ENCODE data around the gene MTRR. TPM values are rescaled to one million over a fixed set of nuclear protein-coding genes. Genes with fewer than 3 reads are reported as not detected.

MTRR gene
- total RNA-seq (2022; extraction: Qiagen RNA extraction): 28.1 to 35.8 TPM (median 31.3 TPM) in 5 replicates

DNA sequence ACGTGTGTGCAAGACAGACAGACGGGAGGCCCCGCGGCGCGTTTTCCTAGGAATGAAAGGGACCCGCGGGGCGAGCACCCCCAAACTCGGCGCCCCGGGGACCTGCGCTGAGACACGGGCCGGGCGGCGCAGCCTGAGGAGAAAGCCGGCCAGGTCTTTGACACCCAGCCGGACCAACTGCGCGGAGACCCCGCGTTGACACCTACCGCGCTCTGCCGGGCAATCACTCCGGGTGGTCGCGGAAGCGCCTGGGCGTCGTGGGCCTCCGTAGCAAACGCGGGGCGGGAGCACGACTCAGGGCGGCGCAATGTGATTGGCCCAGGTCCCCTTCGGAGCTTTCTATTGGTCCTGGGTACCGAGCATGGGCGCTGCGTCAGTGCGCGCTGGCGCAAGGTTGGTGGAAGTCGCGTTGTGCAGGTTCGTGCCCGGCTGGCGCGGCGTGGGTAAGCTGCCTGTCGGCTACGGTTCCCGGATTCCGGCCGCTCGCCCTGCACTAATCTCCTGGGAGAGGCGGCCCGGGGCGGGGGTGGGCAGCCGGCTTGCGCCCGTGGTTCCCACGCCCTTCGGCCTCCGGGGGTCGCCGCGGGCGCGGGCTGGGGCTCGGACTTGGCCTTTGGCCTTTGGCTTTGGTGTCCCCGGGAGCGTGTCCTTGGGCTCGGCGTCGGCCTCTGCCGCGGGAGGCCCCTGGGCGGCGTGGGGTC lies at the start of gene MTRR, which contains the start of gene FASTKD3:
TSS of gene MTRR (plus strand) at position 376 of the 701 bp plus-strand sequence. CDS start 1,647 bp downstream, outside the sequence.
TSS of gene FASTKD3 (minus strand) at position 259 of the 701 bp plus-strand sequence. CDS start 948 bp downstream, outside the sequence.

DNA sequence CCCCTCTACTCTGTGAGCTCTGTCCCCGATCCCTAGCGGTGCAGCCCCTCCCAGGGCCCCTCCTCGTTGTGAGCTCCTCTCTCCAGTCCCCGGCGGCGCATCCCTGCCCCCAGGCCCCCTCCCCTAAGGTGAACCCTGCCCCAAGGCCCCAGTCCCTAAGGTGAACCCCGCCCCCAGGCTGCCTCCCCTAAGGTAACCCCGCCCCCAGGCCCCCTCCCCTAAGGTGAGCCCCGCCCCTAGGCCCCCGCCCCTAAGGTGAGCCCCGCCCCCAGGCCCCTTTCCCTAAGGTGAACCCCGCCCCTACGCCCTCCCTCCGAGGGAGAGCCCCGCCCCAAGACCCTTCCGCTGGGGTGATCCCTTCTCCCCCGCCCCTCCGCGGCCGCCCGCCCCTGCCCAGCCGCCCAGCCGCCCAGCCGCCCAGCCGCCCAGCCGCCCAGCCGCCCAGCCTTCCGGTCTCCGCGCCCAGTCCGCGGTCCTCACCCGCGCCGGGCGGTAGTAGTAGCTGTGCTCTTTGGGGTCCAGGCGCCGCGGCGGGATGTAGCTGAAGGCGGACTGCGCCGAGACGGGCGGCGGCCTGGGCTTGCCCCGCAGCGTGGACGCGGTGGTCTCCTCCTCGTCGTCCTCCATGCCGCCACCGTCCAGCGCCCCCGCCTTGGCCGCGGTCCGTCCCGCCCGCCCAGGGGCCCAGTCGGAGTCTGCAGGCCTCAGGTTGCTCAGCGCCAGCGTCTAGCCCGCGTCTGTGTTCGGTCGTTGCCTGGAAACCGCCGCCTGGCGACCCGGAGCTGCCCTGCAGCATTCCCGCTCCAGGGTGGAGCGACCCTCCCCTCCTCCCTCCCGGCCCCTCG lies 18.3 kb upstream of the MTRR start, which contains the start of gene CFAP90:
TSS of gene CFAP90 (minus strand) at position 739 of the 845 bp plus-strand sequence. CDS start at position 627, 112 bp downstream.

Other genes with a start within 250 kb of the MTRR start
- 0.22 to 0.59 TPM (median 0.44 TPM) in 5 replicates for gene CFAP90, start 18.0 kb upstream of the MTRR start, total RNA-seq (2022; extraction: Qiagen RNA extraction)
- 13.2 to 15.3 TPM (median 14.4 TPM) in 5 replicates for gene FASTKD3, start 117 bp upstream of the MTRR start, total RNA-seq (2022; extraction: Qiagen RNA extraction)